H1 (cell line): ENCODE results near the gene BUD23. TPM values are rescaled to one million over a fixed set of nuclear protein-coding genes. Genes with fewer than 3 reads are reported as not detected.

Experiments used
- CTCF ChIA-PET: fragments of 300-600 bp; sonication (Branson Sonifier 250); formaldehyde crosslinking; loops from one replicate; lab custom pipeline; 2021; ENCODE audit not compliant: partially characterized antibody; lab: Charles Lee
- POLR2A ChIA-PET: fragments of 300-600 bp; sonication (Branson Sonifier 250); formaldehyde crosslinking; loops from one replicate; lab custom pipeline; 2021; ENCODE audit warnings: inconsistent platforms; ENCODE audit not compliant: partially characterized antibody; lab: Charles Lee
- DNase-seq, 2 experiments: peaks; one replicate each; pipeline versions ENCODE4 v3.0.0 to v3.0.0-alpha.2; 2010 to 2022; ENCODE audit warnings: low spot score in 2 of 2, low read depth in 1 of 2, mixed read lengths in 1 of 2
- FAIRE-seq: peaks from 2 replicates; lab custom pipeline; 2011; peaks lifted over from hg19 to GRCh38; lab: Jason Lieb, UNC
- H2AFZ ChIP-seq: 2 replicates; pipeline ENCODE4 v1.8.1; 2012; ENCODE audit warnings: low read length, inconsistent platforms
- H2AK5ac ChIP-seq: 2 replicates; pipeline ENCODE4 v1.6.1; 2013; ENCODE audit warnings: low read depth, low read length
- H2BK120ac ChIP-seq: replicated peaks from 2 replicates; pipeline ENCODE3; 2013; ENCODE audit warnings: low read depth, low read length, inconsistent platforms
- H2BK12ac ChIP-seq: 2 replicates; pipeline ENCODE4 v1.6.1; 2013; ENCODE audit warnings: low read depth, low read length
- H2BK15ac ChIP-seq: 2 replicates; pipeline ENCODE4 v1.6.1; 2013; ENCODE audit warnings: low read length
- H2BK20ac ChIP-seq: 2 replicates; pipeline ENCODE4 v1.6.1; 2013; ENCODE audit warnings: low read length
- H2BK5ac ChIP-seq: 2 replicates; pipeline ENCODE4 v1.6.1; 2013; ENCODE audit warnings: low read depth, low read length
- H3K14ac ChIP-seq: 2 replicates; pipeline ENCODE4 v1.6.1; 2013; ENCODE audit warnings: inconsistent platforms; ENCODE audit not compliant: insufficient read length
- H3K18ac ChIP-seq: 2 replicates; pipeline ENCODE4 v1.6.1; 2013; ENCODE audit warnings: low read length; ENCODE audit errors: extremely low read depth
- H3K23ac ChIP-seq: 2 replicates; pipeline ENCODE4 v1.6.1; 2013; ENCODE audit warnings: inconsistent platforms; ENCODE audit not compliant: insufficient read length
- H3K23me2 ChIP-seq: 2 replicates; pipeline ENCODE4 v1.6.1; 2013; ENCODE audit warnings: low read depth, low read length
- H3K27ac ChIP-seq: 2 replicates; pipeline ENCODE4 v1.6.1; 2011; ENCODE audit warnings: low read depth, low read length, inconsistent platforms
- H3K27me3 ChIP-seq, 4 experiments: replicated peaks in 1 of 4; 1 replicate in 1 of 4; 2 replicates in 3 of 4; pipeline versions ENCODE4 v1.6.1 to v1.8.1; 2011 to 2013; ENCODE audit warnings: low read length in 3 of 4, mild to moderate bottlenecking in 3 of 4, inconsistent platforms in 2 of 4, mixed read lengths in 2 of 4, moderate library complexity in 1 of 4; ENCODE audit not compliant: control insufficient read depth in 3 of 4, insufficient read depth in 3 of 4; ENCODE audit errors: extremely low read depth in 1 of 4
- H3K36me3 ChIP-seq, 4 experiments: 2 replicates each; pipeline versions ENCODE4 v1.6.1 to v1.8.1; 2011 to 2013; ENCODE audit warnings: mild to moderate bottlenecking in 4 of 4, low read length in 3 of 4, moderate library complexity in 2 of 4, control low read depth in 1 of 4, inconsistent platforms in 1 of 4; ENCODE audit not compliant: insufficient read depth in 4 of 4, control insufficient read depth in 2 of 4
- H3K4ac ChIP-seq: replicated peaks from 2 replicates; pipeline ENCODE3; 2013; ENCODE audit warnings: low read length, low read depth, mixed read lengths, inconsistent platforms; ENCODE audit not compliant: insufficient read length
- H3K4me1 ChIP-seq, 4 experiments: replicated peaks in 1 of 4; 1 replicate in 1 of 4; 2 replicates in 3 of 4; pipeline versions ENCODE4 v1.6.1 to v1.8.1; 2011 to 2013; ENCODE audit warnings: low read length in 3 of 4, inconsistent platforms in 2 of 4, mixed read lengths in 1 of 4; ENCODE audit not compliant: insufficient read depth in 4 of 4, control insufficient read depth in 3 of 4
- H3K4me2 ChIP-seq, 2 experiments: 2 replicates each; pipeline versions ENCODE4 v1.6.1 to v1.8.1; 2011 to 2013; ENCODE audit warnings: low read depth in 2 of 2, low read length in 2 of 2, control low read depth in 1 of 2, inconsistent platforms in 1 of 2, mild to moderate bottlenecking in 1 of 2; ENCODE audit not compliant: insufficient read depth in 1 of 2
- H3K4me3 ChIP-seq, 4 experiments: fragments of 200-600, 300-600 bp in 1 of 4; sonication (generic), shearing (Covaris generic), sonication (Bioruptor Twin) in 1 of 4; 2 replicates each; pipeline versions ENCODE4 v1.5.1 to v1.8.1; 2011 to 2016; ENCODE audit warnings: low read length in 4 of 4, low read depth in 3 of 4, control low read depth in 2 of 4, inconsistent platforms in 2 of 4, mild to moderate bottlenecking in 2 of 4, mixed read lengths in 1 of 4, moderate library complexity in 1 of 4; ENCODE audit not compliant: insufficient read depth in 2 of 4; ENCODE audit errors: extremely low read depth in 1 of 4
- H3K56ac ChIP-seq: replicated peaks from 2 replicates; pipeline ENCODE3; 2013; ENCODE audit warnings: low read depth, mild to moderate bottlenecking, mixed read lengths, low read length, inconsistent platforms; ENCODE audit not compliant: insufficient read length
- H3K79me1 ChIP-seq: 2 replicates; pipeline ENCODE4 v1.6.1; 2013; ENCODE audit warnings: low read depth, low read length, control low read depth
- H3K79me2 ChIP-seq, 2 experiments: 2 replicates each; pipeline versions ENCODE4 v1.6.1 to v1.8.1; 2012 to 2013; ENCODE audit warnings: low read length in 2 of 2, mild to moderate bottlenecking in 2 of 2, inconsistent platforms in 1 of 2; ENCODE audit not compliant: insufficient read depth in 2 of 2, control insufficient read depth in 1 of 2
- H3K9ac ChIP-seq, 4 experiments: replicated peaks in 1 of 4; 1 replicate in 1 of 4; 2 replicates in 3 of 4; pipeline versions ENCODE4 v1.6.1 to v1.8.1; 2011 to 2013; ENCODE audit warnings: low read depth in 3 of 4, low read length in 3 of 4, control low read depth in 2 of 4, mild to moderate bottlenecking in 2 of 4, moderate library complexity in 2 of 4, inconsistent platforms in 1 of 4; ENCODE audit errors: extremely low read depth in 1 of 4
- H3K9me3 ChIP-seq, 2 experiments: 2 replicates each; pipeline versions ENCODE4 v1.6.1 to v1.8.1; 2012 to 2013; ENCODE audit warnings: mild to moderate bottlenecking in 2 of 2, moderate library complexity in 2 of 2, control low read depth in 1 of 2, inconsistent platforms in 1 of 2, low read depth in 1 of 2, low read length in 1 of 2, mixed read lengths in 1 of 2; ENCODE audit not compliant: insufficient read depth in 2 of 2
- H4K20me1 ChIP-seq, 2 experiments: replicated peaks in 1 of 2; 2 replicates each; pipeline versions ENCODE3 to v1.8.1; 2011 to 2013; ENCODE audit warnings: inconsistent platforms in 2 of 2, low read length in 2 of 2, mild to moderate bottlenecking in 1 of 2; ENCODE audit not compliant: insufficient read depth in 2 of 2, control insufficient read depth in 1 of 2
- H4K5ac ChIP-seq: 2 replicates; pipeline ENCODE4 v1.6.1; 2013; ENCODE audit warnings: low read length, low read depth, mixed read lengths, inconsistent platforms; ENCODE audit not compliant: insufficient read length
- H4K8ac ChIP-seq: 2 replicates; pipeline ENCODE4 v1.8.0; 2013; ENCODE audit warnings: mild to moderate bottlenecking, moderate library complexity, low read length, inconsistent platforms; ENCODE audit not compliant: insufficient read depth; ENCODE audit errors: extremely low read depth
- H4K91ac ChIP-seq: replicated peaks from 2 replicates; pipeline ENCODE3; 2013; ENCODE audit warnings: low read length, mixed read lengths, inconsistent platforms; ENCODE audit not compliant: insufficient read length
- JUND ChIP-seq: IDR thresholded peaks from 2 replicates; pipeline ENCODE4 v1.6.1; 2011; ENCODE audit warnings: mild to moderate bottlenecking, improper control_type of control experiment, low read length
- SRF ChIP-seq: IDR thresholded peaks from 2 replicates; pipeline ENCODE4 v1.6.1; 2011; ENCODE audit warnings: mild to moderate bottlenecking, low read depth, low read length, moderate library complexity
- WGBS, 2 experiments: shearing (Covaris generic) in 1 of 2; methylation state at CpG; one replicate each; pipeline versions ENCODE4 v1.1.6 to v1.1.7; 2013 to 2015; ENCODE audit warnings: low lambda C conversion rate in 2 of 2, mixed read lengths in 2 of 2, inconsistent platforms in 1 of 2, low coverage in 1 of 2, missing lambda C conversion rate in 1 of 2; ENCODE audit not compliant: insufficient replicate concordance in 2 of 2, insufficient coverage in 1 of 2, insufficient read length in 1 of 2; ENCODE audit errors: extremely low coverage in 1 of 2, missing lambda C conversion rate in 1 of 2; 5-methylcytosine and 5-hydroxymethylcytosine counted together
- polyA plus RNA-seq, 7 experiments: library from polyadenylated mRNA; depleted of rRNA in 3 of 7; stranded (reverse) in 5 of 7; unstranded in 2 of 7; fragments of >200 nt in 5 of 7; fragments of 200-250 nt in 2 of 7; gene quantifications; 1 replicate in 5 of 7; 2 replicates in 1 of 7; 4 replicates in 1 of 7; pipeline versions ENCODE4 v1.2.1 to v1.2.3, GENCODE V29; 2011 to 2013; ENCODE audit warnings: missing spikeins in 2 of 7, mixed read lengths in 2 of 7
- total RNA-seq: library from RNA; stranded (reverse); fragmentation: NEBNext Ultra II Directional; extraction: Animal tissue kit (Norgen Biotek cat#: 25700); gene quantifications from 2 replicates; pipeline ENCODE4 v1.2.1, GENCODE V29; 2021

Gene BUD23
- total and polyA plus RNA-seq, 2 of the 8 experiments (the other 6 are each of a cell fraction or from before 2014, with no cell fraction given), result 72.3 to 78.4 TPM

DNA sequence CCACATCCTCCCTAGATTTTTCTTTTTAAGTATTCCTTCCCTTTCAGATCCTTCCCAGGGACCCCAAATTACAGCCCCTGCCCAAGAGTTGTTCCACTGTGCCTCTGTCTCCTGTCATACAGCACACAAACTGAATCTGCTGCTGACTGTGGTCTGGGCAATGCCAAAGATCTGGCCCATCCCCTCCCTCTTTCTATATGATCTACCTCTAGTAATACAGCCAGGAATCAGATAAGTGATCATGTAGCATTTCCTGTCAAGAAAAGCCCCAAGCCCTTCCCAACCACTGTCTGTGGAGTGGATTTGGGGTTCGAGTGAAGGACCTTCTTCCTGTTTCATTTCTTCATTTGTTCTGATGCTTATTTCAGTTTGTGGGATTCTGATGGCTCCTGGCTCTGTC lies 29.4 kb downstream of the BUD23 start:
- Histone ChIP-seq H4K5ac (no peak overlapping the region), H2AK5ac (no peak overlapping the region), H2BK5ac (no peak overlapping the region), H2BK15ac (no peak overlapping the region), H4K91ac (no peak overlapping the region), H3K27me3 (peaks cover 0 to under 1% (median 0%) of the 10 kb centered on the region in 4 experiments; a peak in 1 of 7 replicates), H3K79me1 (peaks cover 3% of the 10 kb centered on the region), H3K4me1 (no peaks in the 10 kb centered on the region; a peak in 4 of 7 replicates), H3K4me3 (no peak overlapping the region), H2BK12ac (no peak overlapping the region), H2BK20ac (no peak overlapping the region), H3K9ac (no peak overlapping the region), H3K56ac (no peak overlapping the region), H3K23me2 (no peaks in the 10 kb centered on the region)
- POLR2A ChIA-PET, result interaction anchor here (3.1 kb wide), 1 partner anchor 9 kb away, joined by 13 read pairs; no protein-coding TSS in a partner anchor
- no peak for DNase-seq
- WGBS, 2 experiments, result 71% methylated on average over 1 of the region's 1 CpG; no CpG with 5 or more reads in 1 of the 2 experiments
- TF ChIP-seq SRF (no peak), JUND (no peak)
- TF ChIP-seq, all 59 proteins: peak for 0
- Histone ChIP-seq H3K36me3 (no peaks in the 10 kb centered on the region), H2BK120ac (no peak overlapping the region), H4K20me1 (peaks cover 7 to 8% of the 10 kb centered on the region in 2 experiments), H3K79me2 (no peaks in the 10 kb centered on the region), H3K27ac (no peak overlapping the region), H3K9me3 (no peaks in the 10 kb centered on the region), H2AFZ (no peak overlapping the region), H3K18ac (no peak overlapping the region), H3K4me2 (no peak overlapping the region), H4K8ac (no peak overlapping the region), H3K14ac (no peak overlapping the region), H3K23ac (no peak overlapping the region), H3K4ac (no peak overlapping the region)
- no peak for FAIRE-seq
- CTCF ChIA-PET, result interaction anchor here (1.2 to 7.4 kb wide), 5 partner anchors 11 to 261 kb away, joined by 3 to 57 read pairs (median 10); no protein-coding TSS in a partner anchor
